CD4-positive, alpha-beta T cell (primary cell): ENCODE results near the gene PNRC1. TPM values are rescaled to one million over a fixed set of nuclear protein-coding genes. Genes with fewer than 3 reads are reported as not detected.

ENCODE experiments used
- ATAC-seq: fragments of 200-7000 bp; cut with Tn5 transposase; one replicate; pipeline ENCODE4 v1.10.0; 2022; ENCODE audit warnings: mild to moderate bottlenecking; ENCODE audit not compliant: poor library complexity
- CTCF ChIA-PET: fragments of 350-600 bp; sonication (Branson Sonifier 250); formaldehyde crosslinking; loops from one replicate; lab custom pipeline; 2021; ENCODE audit warnings: antibody characterized with exemption, inconsistent platforms; lab: Charles Lee
- POLR2A ChIA-PET: fragments of 350-600 bp; sonication (Branson Sonifier 250); formaldehyde crosslinking; loops from one replicate; lab custom pipeline; 2021; ENCODE audit warnings: antibody characterized with exemption, inconsistent platforms; lab: Charles Lee
- DNase-seq, 14 experiments: peaks; one replicate each; pipeline ENCODE4 v3.0.0-alpha.2; 2013 to 2020; ENCODE audit warnings: mixed read lengths in 2 of 14
- H3K27ac ChIP-seq, 2 donors: one replicate each; pipeline versions ENCODE4 v1.5.1 to v1.7.0; 2013; ENCODE audit warnings: low read length in 2 of 2, low read depth in 1 of 2, mild to moderate bottlenecking in 1 of 2
- H3K27me3 ChIP-seq, 2 experiments: 1 replicate in 1 of 2; 2 replicates in 1 of 2; pipeline versions ENCODE4 v1.6.1 to v1.7.0; 2013; ENCODE audit warnings: low read length in 2 of 2, control low read depth in 1 of 2, mild to moderate bottlenecking in 1 of 2, moderate library complexity in 1 of 2; ENCODE audit not compliant: insufficient read depth in 2 of 2, control insufficient read depth in 1 of 2
- H3K36me3 ChIP-seq: one replicate; pipeline ENCODE4 v1.6.1; 2013; ENCODE audit warnings: low read length, control low read depth; ENCODE audit not compliant: insufficient read depth
- H3K4me1 ChIP-seq: one replicate; pipeline ENCODE4 v1.6.1; 2013; ENCODE audit warnings: low read length, control low read depth; ENCODE audit not compliant: insufficient read depth
- H3K4me3 ChIP-seq: one replicate; pipeline ENCODE4 v1.5.1; 2013; ENCODE audit warnings: mild to moderate bottlenecking, low read length, moderate library complexity
- H3K9me3 ChIP-seq, 2 experiments: 1 replicate in 1 of 2; 2 replicates in 1 of 2; pipeline versions ENCODE4 v1.6.1 to v1.7.0; 2013; ENCODE audit warnings: low read length in 2 of 2, mild to moderate bottlenecking in 2 of 2, control low read depth in 1 of 2, moderate library complexity in 1 of 2; ENCODE audit not compliant: control insufficient read depth in 1 of 2, insufficient read depth in 1 of 2
- H3K27ac Mint-ChIP-seq: one replicate; pipeline ENCODE4 v1.8.0; 2020; ENCODE audit warnings: mixed read lengths
- H3K27me3 Mint-ChIP-seq: one replicate; pipeline ENCODE4 v1.8.0; 2021; ENCODE audit warnings: mixed read lengths
- H3K36me3 Mint-ChIP-seq: one replicate; pipeline ENCODE4 v1.8.0; 2021; ENCODE audit warnings: low read depth, mixed read lengths
- H3K4me1 Mint-ChIP-seq: one replicate; pipeline ENCODE4 v1.8.0; 2021; ENCODE audit warnings: low read depth, mixed read lengths
- H3K4me3 Mint-ChIP-seq: one replicate; pipeline ENCODE4 v1.8.0; 2020; ENCODE audit warnings: mild to moderate bottlenecking, mixed read lengths
- H3K9me3 Mint-ChIP-seq: one replicate; pipeline ENCODE4 v1.8.0; 2020; ENCODE audit warnings: mixed read lengths
- intact Hi-C, 2 experiments: fragments of 100-400 bp; cut with DNase I in 1 of 2; cut with micrococcal nuclease in 1 of 2; formaldehyde crosslinking; loops; one replicate each; pipeline versions ENCODE4 v1.15.1 to v1.9.0; 2023 to 2025; cut with DNase I, micrococcal nuclease
- total RNA-seq, 174 experiments: library from RNA in 2 of 174; stranded (reverse) in 2 of 174; gene quantifications; one replicate each; pipeline ENCODE4 v1.2.3 and lab custom pipeline; 2021 to 2026
- TF ChIP-seq, protein P1 (sequence below): fragments of 200-600 bp; IDR thresholded peaks from one replicate; pipeline ENCODE4 v1.8.0; 2022; ENCODE audit warnings: antibody characterized with exemption, mild to moderate bottlenecking

Gene PNRC1
- total RNA-seq, 2 experiments from 2014 or later = 974 to 1,023 TPM

GRCh38 chr6:89069536-89070163 lies 10.9 kb upstream of the PNRC1 start:
- Histone ChIP-seq H3K27ac (no peak overlapping the region), H3K4me3 (no peak overlapping the region), H3K9me3 (no peaks in the 10 kb centered on the region), H3K4me1 (no peaks in the 10 kb centered on the region), H3K36me3 (no peaks in the 10 kb centered on the region), H3K27me3 (no peaks in the 10 kb centered on the region)
- CTCF ChIA-PET = no interaction called here
- POLR2A ChIA-PET = interaction anchor here (0.7 to 3.7 kb wide), 2 partner anchors 10 to 39 kb away, joined by 4 to 24 read pairs; partner anchors contain the start of gene PNRC1
- DNase-seq = no peak
- Mint-ChIP-seq H3K9me3 (no peaks in the 10 kb centered on the region), H3K4me3 (no peak overlapping the region), H3K4me1 (no peaks in the 10 kb centered on the region), H3K27me3 (no peaks in the 10 kb centered on the region), H3K27ac (no peak overlapping the region), H3K36me3 (no peaks in the 10 kb centered on the region)
- intact Hi-C loops = no loop called here
- no peak for ATAC-seq
- TF ChIP-seq, protein P1, sequence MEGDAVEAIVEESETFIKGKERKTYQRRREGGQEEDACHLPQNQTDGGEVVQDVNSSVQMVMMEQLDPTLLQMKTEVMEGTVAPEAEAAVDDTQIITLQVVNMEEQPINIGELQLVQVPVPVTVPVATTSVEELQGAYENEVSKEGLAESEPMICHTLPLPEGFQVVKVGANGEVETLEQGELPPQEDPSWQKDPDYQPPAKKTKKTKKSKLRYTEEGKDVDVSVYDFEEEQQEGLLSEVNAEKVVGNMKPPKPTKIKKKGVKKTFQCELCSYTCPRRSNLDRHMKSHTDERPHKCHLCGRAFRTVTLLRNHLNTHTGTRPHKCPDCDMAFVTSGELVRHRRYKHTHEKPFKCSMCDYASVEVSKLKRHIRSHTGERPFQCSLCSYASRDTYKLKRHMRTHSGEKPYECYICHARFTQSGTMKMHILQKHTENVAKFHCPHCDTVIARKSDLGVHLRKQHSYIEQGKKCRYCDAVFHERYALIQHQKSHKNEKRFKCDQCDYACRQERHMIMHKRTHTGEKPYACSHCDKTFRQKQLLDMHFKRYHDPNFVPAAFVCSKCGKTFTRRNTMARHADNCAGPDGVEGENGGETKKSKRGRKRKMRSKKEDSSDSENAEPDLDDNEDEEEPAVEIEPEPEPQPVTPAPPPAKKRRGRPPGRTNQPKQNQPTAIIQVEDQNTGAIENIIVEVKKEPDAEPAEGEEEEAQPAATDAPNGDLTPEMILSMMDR = no peak

- Mint-ChIP-seq H3K27ac (no peak overlapping the region), H3K4me1 (no peaks in the 10 kb centered on the region), H3K36me3 (no peaks in the 10 kb centered on the region), H3K27me3 (no peaks in the 10 kb centered on the region), H3K9me3 (no peaks in the 10 kb centered on the region), H3K4me3 (no peak overlapping the region)
- no peaks in the 10 kb centered on the region for H3K4me1 ChIP-seq
- H3K27me3 ChIP-seq = no peaks in the 10 kb centered on the region
- H3K4me3 ChIP-seq = no peak overlapping the region
- TF ChIP-seq, protein P1 = no peak
- DNase-seq = no peak
- H3K36me3 ChIP-seq = no peaks in the 10 kb centered on the region
- no peak for ATAC-seq
- ChIA-PET CTCF (no interaction called here), POLR2A (interaction anchor here (3.7 kb wide), 1 partner anchor 8 kb away, joined by 24 read pairs; the partner anchor contains the start of gene PNRC1)
- no peak overlapping the region for H3K27ac ChIP-seq
- intact Hi-C loops = no loop called here
- H3K9me3 ChIP-seq = no peaks in the 10 kb centered on the region
Measured at GRCh38 chr6:89071036-89071435, 9.5 kb upstream of the PNRC1 start.

GRCh38 chr6:89073014-89073620 lies 7.4 kb upstream of the PNRC1 start:
- Histone ChIP-seq H3K4me3 (no peak overlapping the region), H3K27ac (no peak overlapping the region), H3K36me3 (no peaks in the 10 kb centered on the region), H3K27me3 (no peaks in the 10 kb centered on the region), H3K4me1 (peaks cover 2% of the 10 kb centered on the region), H3K9me3 (no peaks in the 10 kb centered on the region)
- intact Hi-C loops = no loop called here
- Mint-ChIP-seq H3K36me3 (no peaks in the 10 kb centered on the region), H3K27ac (no peak overlapping the region), H3K27me3 (no peaks in the 10 kb centered on the region), H3K9me3 (no peaks in the 10 kb centered on the region), H3K4me1 (peaks cover 5% of the 10 kb centered on the region), H3K4me3 (no peak overlapping the region)
- TF ChIP-seq, protein P1 = no peak
- ATAC-seq (no peak), DNase-seq (peak in 1 of 14 experiments; percentile 26)
- POLR2A ChIA-PET = interaction anchor here (0.9 to 3.7 kb wide), 4 partner anchors 10 to 73 kb away, joined by 3 to 18 read pairs (median 9); partner anchors contain the start of gene PM20D2
- CTCF ChIA-PET = no interaction called here
